Germinal center (tissue), 1 donor: ENCODE measurements around the gene PTPRH.
"Not testable (repeated sequence)": the region's sequence is repeated elsewhere in the genome, so short reads cannot be mapped to it uniquely, and the experiment has no call there.

Source experiments
- DNase-seq: peaks from one replicate; pipeline ENCODE4 v3.0.0; 2012; ENCODE audit warnings: mixed read lengths, low spot score

The PTPRH gene

DNA sequence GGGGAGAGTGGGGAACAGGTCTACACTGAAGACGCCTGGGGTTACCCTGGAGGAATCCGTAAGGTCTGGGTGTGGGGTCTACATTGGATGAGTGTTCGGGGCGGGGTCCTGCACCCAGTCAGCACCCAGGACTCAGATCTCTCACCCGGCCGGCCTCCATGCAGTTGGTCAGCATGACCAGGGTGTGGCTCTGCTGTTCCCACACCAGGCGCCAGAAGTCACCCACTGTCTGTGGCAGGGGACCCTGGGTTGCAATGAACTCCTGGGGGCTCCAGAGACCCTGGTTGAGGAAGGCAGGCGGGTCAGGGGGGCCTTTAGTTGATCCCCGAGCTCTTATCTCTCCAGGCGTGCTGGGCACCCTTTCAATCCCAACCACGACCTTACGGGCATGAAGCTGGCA, 23.2 kb downstream of the PTPRH start:
- no peak for DNase-seq

DNA sequence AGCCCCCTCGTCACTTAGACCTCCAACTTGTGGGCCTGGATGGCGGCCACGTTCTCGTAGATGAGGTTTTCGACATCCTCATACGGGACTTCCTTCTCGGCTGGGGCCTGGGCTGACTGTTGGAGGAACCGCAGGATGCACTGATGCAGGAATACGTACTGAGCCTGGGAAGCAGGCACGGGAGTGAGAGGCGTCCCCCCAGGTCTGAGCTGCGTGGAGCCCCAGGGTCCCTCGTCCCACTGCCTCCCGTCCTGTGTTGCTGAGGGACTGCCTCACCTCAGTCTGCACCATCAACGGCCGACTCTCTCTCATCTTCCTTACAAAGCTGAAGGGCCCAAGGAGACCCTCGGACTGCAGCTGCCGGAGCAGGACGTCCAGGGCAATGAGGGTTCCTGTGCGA, 27.6 kb downstream of the PTPRH start:
- no peak for DNase-seq

DNA sequence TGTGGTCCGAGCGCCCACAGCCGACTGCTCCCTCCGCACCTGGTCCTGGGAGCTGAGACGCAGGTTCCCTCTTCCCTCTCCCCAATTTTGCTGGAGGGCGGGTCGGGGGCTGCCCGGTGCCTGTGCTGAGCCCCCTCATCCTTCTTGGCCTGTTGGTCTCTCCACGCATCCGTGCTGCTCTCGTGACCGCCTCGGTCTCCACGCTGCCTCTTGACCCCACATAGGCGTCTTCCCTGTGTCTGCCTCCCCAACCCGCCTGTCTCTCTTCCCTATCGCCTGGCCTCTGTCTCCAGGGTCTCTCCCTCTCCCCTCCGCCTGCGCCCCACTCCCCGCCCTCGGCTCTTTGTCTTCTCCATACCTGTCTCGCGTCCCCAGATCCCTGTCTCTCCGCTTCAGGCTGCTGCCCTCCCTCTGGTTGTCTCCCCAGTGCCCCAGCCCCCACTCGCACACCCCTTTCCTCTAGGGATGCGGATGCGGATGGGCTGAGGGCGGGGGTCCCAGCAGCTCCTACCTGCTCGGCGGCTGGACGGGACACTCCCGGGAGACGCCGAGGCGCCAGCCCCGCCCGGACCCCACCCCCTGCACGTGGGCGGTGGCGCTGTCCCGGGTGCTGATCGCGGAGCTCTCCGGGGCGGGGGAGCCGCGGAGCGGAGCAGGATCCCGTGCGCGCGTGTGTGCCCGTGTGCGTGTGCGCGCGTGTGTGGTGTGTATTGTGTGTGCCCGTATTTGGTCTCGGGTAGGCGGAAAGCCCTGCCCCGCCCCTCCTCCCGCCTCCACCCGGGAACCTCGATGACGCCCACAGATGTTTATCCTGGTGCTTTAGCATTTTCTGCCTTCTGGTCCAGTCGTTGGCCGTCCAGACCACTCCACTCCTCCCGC, 29.5 kb downstream of the PTPRH start, which contains the start of gene SYT5:
SYT5 (minus strand) TSS at position 684 of the 879 bp plus-strand sequence. CDS start 1,248 bp downstream, outside the sequence.
- peak; percentile 79 for DNase-seq

DNA sequence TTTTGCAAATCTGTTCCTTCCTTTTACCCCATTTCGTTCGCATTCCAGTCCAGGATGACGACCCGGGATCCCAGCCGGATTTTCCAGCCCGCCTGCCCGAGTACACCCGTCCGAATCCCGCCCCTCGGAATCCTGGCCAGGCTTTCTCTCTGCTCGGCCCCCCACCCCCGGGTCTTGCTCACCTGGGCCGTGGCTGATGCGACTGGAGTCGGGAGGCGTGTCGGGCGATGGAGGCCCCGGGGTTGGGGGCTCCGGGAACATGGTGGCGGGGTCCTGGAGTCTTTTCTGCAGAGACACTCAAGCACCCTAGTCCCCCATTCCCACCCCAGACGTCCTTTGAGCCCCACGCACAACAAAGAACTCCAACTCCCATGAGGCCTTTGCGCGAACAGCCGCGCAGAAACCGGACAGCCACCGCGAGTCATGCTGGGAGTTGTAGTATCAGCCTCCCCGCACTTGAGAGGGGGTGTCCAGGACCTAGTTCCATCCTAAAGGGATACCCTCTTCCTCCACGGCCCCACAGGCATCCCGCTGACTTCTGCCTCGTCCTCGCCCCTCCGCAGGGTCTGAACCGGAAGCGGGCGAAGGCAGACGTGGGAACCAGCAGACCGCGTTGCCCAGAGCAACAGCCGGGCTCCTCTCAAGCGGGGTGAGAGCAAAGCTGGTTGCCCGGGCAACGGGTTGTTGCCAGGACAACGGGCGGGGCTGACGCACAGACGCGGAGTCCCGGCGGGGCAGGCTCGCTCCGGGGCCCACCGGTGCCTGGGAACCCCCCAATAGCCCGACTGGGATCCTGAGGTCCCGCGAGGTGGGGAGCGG, 30.3 kb downstream of the PTPRH start:
- DNase-seq = peak; percentile 93

DNA sequence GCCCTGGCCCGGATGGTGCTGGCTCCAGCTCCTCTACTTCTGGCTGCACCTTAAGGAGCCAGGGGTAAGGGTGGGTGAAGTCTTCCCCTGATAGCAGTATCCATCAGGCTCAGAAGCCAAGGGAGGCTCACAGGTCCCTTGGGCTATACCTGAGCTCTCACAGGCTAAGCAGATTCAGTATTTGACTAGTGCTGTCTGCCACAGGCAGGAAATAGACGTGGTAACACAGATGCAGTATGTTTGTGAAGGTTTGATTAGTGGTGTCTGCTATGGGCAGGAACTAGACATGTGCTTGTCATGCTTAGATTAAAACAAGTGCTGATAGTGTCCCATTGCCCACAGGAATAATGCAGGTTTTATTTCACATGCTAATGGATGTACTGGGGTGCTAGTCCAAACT, 33.2 kb downstream of the PTPRH start:
- DNase-seq = no peak

DNA sequence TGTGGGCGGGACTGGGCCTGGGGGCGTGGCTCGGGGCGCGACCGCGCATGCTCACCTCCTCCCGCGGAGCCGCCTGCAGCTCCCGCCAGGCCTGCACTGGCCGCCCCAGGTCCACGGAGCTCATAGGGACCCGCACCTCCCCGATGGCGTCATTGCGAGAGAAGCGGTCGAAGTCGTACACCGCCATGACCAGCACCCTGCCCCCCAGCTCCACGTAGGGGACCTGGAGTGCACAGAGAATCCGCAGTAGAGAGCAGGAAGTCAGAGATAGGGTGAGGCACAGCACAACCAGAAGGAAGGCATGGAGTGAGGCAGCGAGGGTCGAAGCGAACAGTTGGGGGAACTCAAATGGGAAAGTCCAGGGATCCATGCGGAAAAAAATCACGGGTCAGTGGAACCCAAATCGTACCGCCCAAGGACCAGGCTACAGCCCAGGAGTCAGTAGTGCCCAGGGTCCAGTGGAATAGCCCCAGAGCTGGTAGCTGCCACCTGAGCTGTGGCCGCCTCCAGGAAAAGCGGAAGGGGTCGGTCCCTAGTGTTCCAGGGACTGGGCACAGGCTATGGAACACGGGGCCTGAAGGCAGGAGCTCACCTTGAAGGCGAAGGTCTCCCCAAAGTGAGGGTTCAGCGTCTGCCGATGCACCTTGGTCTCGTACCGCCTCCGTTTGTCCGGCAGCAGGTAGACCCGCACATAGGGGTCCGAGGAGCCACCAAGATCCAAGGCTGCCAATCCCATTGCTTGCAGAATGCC, 34.0 kb downstream of the PTPRH start:
- DNase-seq = no peak

DNA sequence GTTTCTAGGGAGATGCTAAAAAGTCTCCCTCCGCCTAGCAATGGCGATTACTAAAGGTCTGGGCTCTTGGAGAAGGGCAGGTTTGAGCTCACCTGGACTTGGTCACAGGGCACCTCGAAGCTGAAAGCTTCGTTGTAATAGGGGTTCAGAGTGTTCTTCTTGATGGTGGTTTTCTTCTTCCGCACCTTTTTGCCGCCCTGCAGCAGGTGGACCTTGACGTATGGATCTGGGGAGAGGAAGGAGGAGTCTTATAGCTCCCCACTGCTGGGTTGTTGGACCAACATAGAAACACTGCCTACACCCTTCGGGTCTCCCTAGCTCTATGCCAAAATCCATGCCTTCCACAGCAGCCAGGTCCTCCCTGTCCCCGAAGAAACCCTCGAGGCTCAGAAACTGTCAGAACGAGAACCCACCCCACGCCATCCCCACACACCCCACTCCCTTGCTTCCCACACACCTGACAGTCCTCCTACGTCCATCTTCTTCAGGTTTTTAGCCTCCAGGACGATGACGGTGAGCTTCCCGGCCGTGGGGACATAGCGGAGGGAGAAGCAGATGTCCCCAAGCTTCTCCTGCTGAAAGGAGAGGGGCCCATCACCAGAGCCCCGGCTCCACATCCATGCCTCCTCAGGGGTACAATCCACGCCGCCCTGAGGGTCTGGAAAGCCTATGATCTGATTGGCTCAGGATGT, 34.7 kb downstream of the PTPRH start:
- DNase-seq = no peak

DNA sequence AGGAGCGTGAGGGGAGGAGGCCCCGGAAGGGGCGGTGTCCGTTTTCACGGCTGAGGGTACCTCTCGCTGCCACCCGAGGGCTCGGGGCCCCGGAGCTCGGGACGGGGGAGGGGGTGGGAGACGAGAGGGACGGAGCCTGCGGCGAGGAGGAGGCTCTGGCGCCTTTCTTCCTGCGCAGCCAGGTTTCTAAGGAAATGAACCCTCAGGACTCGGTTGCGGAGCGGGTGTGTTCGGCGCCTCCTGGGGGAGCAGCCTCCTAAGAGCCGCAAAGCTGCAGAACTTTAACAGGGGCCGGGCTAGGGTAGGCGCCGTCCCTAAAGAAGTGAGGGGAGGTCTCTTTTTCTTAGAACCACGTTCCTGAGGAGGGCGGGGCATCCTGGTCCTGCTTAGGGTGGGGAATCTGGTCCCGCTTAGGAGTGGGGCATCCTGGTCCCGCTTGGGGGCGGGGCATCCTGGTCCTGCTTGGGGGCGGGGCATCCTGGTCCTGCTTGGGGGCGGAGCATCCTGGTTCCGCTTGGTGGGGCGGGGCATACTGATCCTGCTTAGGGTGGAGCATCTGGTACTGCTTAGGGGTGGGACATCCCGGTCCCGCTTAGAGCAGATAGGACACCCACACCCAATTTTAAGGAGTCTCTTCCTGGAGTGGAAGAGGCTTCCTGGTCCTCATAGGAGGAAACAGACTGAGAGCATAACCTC, 35.4 kb downstream of the PTPRH start:
- peak; percentile 81 for DNase-seq

DNA sequence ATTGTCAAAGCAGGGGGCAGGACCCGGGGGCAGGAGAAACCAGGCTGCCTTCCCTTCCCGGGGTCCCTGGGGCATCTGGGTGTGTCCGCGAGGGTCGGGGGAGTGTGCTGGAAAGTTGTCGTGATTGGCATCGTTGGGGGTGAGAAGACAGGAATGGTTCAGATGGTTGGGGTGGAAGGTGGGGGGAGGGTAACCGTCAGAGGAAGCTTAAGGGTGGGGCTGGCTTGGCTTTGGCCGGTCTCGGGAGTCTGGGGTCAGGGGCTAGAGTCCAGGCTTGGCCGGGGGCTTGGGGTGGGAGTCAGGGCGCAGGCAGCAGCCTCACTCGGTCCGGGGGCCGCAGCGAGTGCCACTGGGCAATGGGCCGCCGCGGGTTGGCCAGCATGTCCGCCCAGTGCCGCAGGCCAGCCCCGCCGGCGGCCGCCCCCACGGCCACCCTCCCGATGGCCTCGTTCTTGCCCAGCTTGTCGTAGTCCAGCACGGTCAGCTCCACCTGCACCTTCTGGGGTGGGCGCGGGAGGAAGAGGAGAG, 36.1 kb downstream of the PTPRH start:
- DNase-seq = no peak

DNA sequence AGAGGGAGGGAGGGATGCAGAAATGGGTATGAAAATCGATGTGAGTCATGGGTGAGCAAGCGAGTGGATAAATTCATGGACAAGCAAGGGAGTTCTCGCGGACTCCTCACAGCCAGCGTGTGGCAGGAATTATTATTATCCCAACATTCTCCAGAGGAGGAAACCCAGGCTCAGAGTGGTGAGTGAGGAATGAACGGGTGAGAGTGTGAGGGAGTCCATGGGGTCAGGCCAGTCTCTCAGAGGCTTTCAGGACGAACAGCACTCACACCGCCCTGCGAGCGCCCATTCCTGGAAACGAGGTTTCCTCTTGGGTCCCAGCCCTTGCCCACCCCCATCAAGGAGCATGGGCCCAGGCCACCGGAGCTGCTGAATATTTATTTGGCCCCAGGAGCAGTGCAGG, 36.6 kb downstream of the PTPRH start:
- DNase-seq = no peak

DNA sequence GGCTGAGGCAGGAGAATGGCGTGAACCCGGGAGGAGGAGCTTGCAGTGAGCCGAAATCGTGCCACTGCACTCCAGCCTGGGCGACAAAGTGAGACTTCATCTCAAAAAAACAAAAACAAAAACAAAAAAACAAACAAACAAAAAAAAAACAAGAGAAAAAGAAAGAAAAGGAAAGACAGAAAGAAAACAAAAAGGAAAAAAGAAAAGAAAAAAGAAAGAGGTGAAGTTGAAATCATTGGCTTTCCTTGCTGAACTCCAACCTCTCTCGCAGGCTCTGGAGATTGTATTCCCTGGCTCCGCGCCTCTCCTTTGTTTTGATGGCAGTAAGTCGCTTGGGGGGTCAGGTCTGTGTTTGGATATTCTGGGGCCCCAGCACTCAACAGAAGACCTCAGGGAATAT, 37.0 kb downstream of the PTPRH start:
- not testable (repeated sequence) for DNase-seq

DNA sequence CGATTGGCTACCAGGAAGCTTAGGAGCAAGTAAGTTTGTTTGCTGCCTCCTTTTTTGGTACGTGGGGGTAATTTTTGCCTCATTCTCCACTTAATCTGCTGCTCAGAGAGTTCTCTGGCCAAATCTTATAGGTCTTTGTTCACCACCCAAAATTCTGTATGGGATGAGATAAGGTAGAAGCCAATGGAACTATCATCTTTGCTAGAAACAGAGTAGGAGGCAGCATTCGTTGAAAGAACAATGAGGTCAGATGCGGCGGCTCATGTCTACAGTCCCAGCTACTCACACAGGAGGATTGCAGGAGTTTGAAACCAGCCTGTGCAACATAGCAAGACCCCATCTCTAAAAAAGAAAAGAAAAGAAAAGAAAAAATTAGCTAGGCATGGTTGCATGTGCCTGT, 37.9 kb downstream of the PTPRH start:
- no peak for DNase-seq

DNA sequence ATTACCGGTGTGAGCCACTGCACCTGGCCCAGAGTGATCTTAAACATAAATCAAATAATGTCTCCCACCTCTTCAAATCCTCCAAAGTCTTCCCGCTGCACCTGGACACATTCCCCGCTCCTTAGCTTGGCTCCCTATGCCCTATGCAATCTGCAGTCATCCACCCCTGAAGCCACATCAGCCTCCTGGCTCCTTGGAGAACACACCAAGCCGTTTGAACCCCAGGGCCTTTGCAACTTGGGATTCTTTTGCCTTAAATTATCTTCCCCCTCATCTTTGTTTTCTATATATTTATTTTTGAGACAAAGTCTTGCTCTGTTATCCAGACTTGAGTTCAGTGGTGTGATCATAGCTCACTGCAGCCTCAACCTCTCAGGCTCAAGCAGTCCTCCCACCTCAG, 40.2 kb downstream of the PTPRH start:
- DNase-seq = no peak

DNA sequence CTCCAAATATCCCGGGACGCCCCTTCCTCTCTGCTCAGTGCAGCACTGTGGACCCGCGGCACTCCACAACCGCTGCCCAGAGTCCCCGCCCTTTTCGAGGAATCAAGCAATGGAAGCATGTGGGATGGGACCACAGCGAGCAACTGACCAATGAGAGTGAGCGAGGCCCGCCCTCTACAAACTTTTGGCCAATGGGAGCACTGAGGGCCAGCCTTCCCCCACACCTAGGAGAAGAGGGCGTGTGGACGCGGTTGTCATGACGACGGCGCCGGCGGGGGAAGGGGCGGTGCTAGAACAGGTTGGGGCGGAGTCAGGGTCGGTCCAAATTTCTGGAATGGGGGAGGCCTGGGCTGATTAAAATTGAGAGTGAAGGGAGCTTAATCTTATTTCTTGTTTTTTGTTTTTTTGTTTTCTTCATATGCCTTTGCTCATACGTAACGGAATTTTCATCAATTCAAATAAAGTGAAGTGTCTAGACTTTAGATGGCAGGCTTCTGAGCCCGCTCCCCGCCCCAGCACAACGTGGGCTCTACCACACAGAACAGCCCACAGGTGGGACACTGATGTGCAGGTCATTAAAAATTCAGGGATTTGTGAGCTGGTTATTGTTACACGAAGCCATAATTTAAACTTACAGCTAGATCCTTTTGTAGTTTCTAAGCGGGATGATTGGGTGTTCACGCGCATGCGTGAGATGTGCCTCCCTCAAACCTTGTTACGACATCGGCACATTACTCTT, 42.6 kb downstream of the PTPRH start, which contains the start of gene DNAAF3:
DNAAF3 (minus strand) TSS at position 84 of the 739 bp plus-strand sequence. CDS start 200 bp downstream, outside the sequence.
- peak; percentile 99 for DNase-seq

DNA sequence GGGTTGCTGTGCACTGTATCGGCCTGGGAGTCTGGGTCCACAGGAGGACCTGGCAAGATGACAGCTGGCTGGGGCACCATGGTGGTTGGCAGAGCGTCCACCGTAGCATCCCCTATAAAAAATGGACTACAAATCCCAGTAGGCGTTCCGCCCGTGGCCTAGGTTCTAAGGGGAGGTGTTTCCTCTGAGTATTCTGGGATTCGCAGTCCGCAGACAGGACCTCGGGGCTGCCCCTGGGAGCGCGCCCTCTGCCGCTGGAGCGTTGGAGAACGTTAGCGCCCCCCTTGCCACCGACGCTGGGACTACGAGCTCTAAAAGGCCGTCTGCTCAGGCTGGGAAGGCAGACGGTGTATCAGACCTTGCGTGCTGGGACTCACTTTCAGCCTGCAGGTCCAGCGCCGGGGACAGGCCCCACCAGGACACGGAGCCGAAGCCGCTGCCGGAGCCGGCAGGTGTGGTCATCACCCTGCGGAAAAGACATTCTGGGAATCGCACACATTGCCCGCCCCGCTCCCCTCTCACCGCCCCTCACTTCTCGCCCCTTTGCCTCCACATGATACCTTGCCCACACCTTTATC, 43.3 kb downstream of the PTPRH start:
- DNase-seq = peak; percentile 55

DNA sequence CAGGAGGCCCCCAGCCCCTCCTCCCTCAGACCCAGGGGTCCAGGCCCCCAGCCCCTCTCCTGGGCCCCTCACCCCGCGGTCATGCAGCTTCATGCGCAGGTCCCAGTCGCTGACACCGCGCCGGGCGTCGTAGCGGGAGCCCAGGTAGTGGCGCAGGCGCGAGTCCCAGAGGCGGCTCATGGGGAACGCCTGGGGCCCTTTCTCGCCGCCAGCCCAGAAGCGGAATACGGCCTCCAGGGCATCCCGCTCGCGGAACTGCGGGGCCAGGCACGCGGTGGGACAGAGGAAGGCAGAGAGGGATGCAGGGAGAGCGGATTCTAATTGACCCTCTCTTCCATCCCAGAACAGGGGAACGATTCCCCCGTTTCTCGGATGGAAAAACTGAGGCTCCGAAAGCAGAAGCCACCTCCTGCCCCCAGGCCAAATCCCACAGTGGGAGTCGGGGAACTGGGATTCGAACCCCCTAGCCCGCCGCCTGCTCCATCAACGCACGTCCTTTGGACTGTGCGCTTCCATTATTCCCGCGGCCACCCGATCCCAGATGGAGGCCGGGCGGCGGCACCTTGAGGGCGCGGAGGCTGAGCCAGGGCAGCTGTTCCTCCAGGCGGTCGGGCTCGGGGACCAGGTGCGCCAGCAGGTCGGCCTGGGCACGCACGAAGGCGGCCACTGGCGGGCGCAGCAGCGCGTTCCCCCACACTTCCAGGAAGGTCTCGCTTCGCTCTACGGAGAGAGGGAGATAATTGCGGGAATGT, 47.6 kb downstream of the PTPRH start:
- no peak for DNase-seq

DNA sequence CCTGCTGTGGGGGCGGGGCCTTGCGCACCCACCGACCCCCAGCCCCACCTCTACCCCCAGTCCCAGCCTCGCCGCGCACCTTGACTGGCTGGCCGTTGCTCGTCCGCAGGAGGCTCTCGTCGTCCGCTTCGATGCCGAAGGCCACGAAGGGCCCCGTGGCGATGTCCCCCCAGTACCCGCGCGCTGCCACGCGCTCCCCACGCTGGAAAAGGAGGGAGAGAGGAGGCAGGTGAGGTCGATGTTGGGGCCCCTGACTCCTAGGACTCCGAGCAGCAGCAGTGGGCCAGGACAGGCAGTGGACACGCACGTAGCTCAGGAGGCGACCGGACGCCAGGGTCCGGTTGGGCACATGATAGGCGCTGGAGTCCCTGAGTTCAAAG, 48.3 kb downstream of the PTPRH start:
- no peak for DNase-seq

DNA sequence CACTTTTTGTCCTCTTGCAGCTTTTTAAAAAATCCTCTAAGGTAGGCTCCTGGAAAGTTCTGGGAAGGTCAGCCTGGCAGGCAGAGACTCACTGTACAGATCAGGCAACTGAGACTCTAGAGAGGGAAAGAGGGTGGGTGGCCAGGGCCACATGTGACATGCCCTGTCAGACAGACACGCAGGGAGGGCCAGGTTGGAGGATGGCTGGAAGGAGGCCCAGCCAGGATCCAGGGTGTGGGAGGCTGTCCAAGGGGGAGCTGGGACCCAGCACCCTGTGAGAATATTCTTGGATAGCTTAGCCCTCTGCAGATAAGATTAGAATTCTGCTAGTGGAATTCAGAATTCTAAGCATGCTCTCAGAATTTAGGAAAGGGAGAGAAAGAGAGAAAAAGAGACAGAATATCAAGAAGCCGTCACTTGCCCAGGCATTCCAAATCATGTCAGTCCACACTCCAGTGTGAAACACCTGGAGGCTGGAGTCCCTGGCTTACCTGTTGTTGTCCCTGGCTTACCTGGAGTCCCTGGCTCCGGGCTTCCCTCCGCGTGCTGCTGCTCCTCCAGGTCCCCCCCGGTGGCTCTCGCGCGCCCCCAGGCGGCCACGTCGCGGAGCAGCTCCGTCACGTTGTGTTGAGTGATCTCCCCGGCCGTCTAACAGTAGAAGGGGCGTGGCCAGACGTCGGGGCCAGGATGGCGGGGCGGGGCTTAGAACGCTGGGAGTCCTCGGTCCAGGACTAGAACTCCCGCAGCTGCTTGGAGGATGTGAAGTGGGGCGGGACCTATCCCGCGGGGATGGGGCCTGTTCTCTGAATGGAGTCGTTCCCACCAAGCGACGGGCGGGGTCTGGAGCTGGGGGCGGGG, 48.9 kb downstream of the PTPRH start:
- peak; percentile 98 for DNase-seq
